HL-60 (cell line): ENCODE data around the gene LINGO3.

Experiments
- POLR2AphosphoS5 ChIP-seq: IDR thresholded peaks from 2 replicates; pipeline ENCODE4 v1.6.1; 2012; ENCODE audit warnings: low read depth
- SPI1 ChIP-seq: IDR thresholded peaks from 2 replicates; pipeline ENCODE4 v1.6.1; 2012; ENCODE audit warnings: low read depth, mild to moderate bottlenecking, borderline replicate concordance
- TF ChIP-seq, protein P1 (sequence below): IDR thresholded peaks from one replicate; pipeline ENCODE4 v1.5.1; 2011; ENCODE audit warnings: low read length, control low read depth, inconsistent platforms; ENCODE audit not compliant: insufficient read depth

DNA sequence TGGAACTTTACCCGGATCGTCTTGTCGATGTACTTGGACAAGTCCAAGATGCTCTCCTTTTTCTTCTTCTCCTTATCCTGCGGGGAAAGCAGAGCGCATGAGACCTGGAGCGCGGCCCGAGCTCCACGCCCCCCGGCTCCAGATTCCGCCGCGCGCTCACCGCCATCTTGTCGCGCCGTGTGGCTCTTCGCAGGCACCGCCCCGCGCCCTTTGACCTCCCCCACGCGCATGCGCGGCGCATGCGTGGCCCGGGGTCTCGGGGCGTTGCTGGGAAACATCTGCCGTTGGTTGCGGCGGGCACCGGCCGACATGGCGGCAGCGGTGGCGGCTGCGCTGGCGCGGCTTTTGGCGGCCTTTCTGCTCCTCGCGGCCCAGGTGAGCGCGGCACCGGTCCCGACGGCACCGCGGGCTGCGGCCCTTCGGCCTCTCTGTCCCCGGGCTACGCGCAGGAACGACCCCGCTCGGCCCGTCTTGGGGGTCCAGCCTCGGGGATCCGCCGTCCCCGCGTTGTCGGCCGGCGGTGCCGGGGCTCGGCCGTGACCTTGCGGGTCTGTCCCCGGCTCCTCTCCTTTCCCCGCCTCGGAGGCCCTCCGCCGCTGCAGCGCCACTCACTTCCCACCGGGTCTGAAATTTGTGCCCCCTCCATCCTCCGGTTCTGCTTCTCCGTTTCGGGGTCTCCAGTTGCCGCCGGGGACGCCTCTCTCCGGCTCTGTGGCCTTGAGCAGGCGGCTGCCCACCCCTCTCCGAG, 20.6 kb upstream of the LINGO3 start, which contains the start of the genes LSM7 and SPPL2B:
- TF ChIP-seq, protein P1, sequence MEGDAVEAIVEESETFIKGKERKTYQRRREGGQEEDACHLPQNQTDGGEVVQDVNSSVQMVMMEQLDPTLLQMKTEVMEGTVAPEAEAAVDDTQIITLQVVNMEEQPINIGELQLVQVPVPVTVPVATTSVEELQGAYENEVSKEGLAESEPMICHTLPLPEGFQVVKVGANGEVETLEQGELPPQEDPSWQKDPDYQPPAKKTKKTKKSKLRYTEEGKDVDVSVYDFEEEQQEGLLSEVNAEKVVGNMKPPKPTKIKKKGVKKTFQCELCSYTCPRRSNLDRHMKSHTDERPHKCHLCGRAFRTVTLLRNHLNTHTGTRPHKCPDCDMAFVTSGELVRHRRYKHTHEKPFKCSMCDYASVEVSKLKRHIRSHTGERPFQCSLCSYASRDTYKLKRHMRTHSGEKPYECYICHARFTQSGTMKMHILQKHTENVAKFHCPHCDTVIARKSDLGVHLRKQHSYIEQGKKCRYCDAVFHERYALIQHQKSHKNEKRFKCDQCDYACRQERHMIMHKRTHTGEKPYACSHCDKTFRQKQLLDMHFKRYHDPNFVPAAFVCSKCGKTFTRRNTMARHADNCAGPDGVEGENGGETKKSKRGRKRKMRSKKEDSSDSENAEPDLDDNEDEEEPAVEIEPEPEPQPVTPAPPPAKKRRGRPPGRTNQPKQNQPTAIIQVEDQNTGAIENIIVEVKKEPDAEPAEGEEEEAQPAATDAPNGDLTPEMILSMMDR = no peak
- TF ChIP-seq POLR2AphosphoS5 (peak; percentile 88), SPI1 (no peak)
